Duodenal mucosa (tissue), 2 donors: ENCODE data around the gene ABHD8.
"Not testable (repeated sequence)": the region's sequence is repeated elsewhere in the genome, so short reads cannot be mapped to it uniquely, and the experiment has no call there.

ENCODE experiments used
- H3K27ac ChIP-seq: one replicate; pipeline ENCODE4 v1.7.0; 2013; ENCODE audit warnings: low read depth, low read length
- H3K27me3 ChIP-seq, 2 donors: one replicate each; pipeline ENCODE4 v1.7.0; 2013; ENCODE audit warnings: low read length in 2 of 2, control low read depth in 1 of 2; ENCODE audit not compliant: insufficient read depth in 2 of 2, control insufficient read depth in 1 of 2
- H3K36me3 ChIP-seq, 2 donors: one replicate each; pipeline ENCODE4 v1.7.0; 2013; ENCODE audit warnings: low read length in 2 of 2, control low read depth in 1 of 2; ENCODE audit not compliant: insufficient read depth in 2 of 2, control insufficient read depth in 1 of 2
- H3K4me1 ChIP-seq, 2 donors: one replicate each; pipeline ENCODE4 v1.7.0; 2013; ENCODE audit warnings: low read length in 2 of 2, control low read depth in 1 of 2; ENCODE audit not compliant: insufficient read depth in 2 of 2, control insufficient read depth in 1 of 2
- H3K4me3 ChIP-seq, 2 donors: one replicate each; pipeline ENCODE4 v1.7.0; 2013; ENCODE audit warnings: low read length in 2 of 2, low read depth in 1 of 2
- H3K9ac ChIP-seq, 2 donors: one replicate each; pipeline ENCODE4 v1.7.0; 2013; ENCODE audit warnings: low read length in 2 of 2, low read depth in 1 of 2
- H3K9me3 ChIP-seq, 2 donors: one replicate each; pipeline ENCODE4 v1.7.0; 2013; ENCODE audit warnings: low read length in 2 of 2, control low read depth in 1 of 2; ENCODE audit not compliant: control insufficient read depth in 1 of 2

Gene ABHD8

DNA sequence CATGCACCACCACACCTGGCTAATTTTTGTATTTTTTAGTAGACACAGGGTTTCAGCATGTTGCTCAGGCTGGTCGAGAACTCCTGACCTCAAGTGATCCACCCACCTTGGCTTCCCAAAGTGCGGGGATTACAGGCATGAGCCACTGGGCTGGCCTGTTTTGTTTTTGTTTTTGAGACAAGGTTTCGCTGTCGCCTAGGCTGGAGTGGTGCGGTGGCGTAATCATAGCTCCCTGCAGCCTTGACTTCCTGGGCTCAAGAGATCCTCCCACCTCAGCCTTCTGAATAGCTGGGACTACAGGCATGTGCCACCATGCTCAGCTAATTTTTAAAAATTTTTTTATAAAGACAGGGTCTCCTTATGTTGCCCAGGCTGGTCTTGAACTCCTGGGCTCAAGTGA is 7.7 kb downstream of the ABHD8 start:
- H3K4me3 ChIP-seq, H3K9ac ChIP-seq, H3K27me3 ChIP-seq, H3K9me3 ChIP-seq, H3K36me3 ChIP-seq, H3K27ac ChIP-seq, H3K4me1 ChIP-seq: not testable (repeated sequence)

DNA sequence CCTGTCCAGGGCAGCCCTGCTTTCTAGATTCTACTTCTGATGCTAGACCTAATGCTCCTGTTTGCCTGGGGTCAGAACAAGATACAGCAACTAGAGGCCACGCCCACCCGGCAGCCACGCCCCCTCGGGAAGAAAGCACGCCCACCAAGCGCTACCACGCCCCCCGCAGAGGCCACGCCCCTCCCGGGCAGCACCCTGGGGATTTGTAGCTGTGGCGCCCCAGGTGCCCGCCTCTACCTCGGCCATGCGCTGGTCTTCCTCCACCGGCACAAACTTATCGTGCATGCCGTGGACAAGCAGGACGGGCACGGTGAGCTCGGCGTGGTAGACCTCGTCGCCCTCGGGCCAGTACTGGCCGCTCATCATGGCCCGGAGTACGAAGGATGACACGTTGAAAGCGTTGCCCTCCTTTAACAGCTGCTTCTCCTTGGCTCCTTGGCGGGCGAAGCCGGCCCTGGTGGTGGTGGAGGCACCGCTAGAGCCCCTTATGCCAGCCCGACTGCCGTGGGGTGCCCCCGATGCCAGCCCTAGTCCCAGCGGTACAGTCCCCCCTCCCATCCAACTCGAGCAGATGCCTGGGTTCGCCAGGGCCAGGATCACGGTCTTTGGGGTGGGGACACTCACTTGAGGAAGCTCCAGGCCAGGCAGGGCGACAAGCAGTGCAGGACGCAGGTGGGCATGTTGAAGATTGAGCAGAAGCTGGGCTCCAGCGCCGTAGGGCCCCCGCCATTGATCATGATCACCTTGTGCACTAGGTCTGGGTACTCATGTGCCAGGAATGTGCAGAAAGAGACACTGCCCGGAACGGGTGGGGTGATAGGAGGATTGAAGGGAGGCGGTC is 9.0 kb downstream of the ABHD8 start:
- Histone ChIP-seq H3K27me3 (no peaks in the 10 kb centered on the region), H3K36me3 (no peaks in the 10 kb centered on the region), H3K9me3 (peaks cover 3% of the 10 kb centered on the region in 2 donors), H3K4me1 (peaks cover 0 to 9% of the 10 kb centered on the region in 2 donors), H3K27ac (no peak overlapping the region), H3K9ac (no peak overlapping the region), H3K4me3 (no peak overlapping the region)

- Histone ChIP-seq H3K27ac (no peak overlapping the region), H3K36me3 (no peaks in the 10 kb centered on the region), H3K9me3 (peaks cover 3% of the 10 kb centered on the region in 2 donors), H3K27me3 (no peaks in the 10 kb centered on the region), H3K9ac (no peak overlapping the region), H3K4me3 (no peak overlapping the region), H3K4me1 (peaks cover 0 to 9% of the 10 kb centered on the region in 2 donors)
Observed at GRCh38 chr19:17293605-17294004, 9.6 kb downstream of the ABHD8 start.

DNA sequence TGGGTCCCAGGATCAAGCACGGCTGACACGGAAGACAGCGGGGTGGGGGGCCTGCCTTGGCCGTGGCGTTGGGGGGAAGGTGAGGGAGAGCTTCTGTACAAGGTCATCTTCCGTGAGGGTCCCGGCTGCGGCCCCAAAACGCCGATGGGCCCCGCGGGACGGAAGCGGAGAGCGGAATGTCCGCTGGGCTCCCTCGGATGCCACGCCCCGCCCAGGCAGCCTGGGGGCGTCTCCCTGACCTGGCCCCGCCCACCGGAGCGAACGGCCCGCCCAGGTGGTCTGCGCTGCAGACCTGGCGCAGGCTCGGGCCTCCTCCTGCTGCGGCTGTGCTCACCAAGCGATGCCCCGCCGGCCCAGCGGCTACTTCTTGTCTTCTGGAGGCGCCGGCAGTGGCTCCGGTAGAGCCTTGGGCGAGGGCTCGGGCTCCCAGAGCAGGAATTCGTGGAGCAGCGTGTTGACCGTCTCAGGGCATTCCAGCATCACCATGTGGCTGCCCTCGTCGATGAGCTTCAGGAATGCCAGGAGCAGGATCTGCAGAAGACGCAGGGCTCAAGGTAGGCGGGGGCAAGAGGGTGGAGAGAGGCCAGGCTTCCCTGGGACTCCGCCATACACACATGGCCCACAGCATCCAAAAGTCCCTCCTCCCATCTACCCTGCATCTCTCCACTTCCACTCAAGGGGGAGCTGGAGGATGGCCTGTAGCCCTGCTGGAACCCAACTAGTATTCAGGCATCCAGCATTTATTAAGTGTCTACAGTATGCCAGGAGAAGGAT is 10.7 kb downstream of the ABHD8 start:
- Histone ChIP-seq H3K4me3 (peak overlapping the region; percentile 83 to 88), H3K27me3 (no peaks in the 10 kb centered on the region), H3K27ac (peak overlapping the region; percentile 25), H3K9ac (peak overlapping the region; percentile 48 to 64), H3K36me3 (no peaks in the 10 kb centered on the region), H3K9me3 (no peaks in the 10 kb centered on the region), H3K4me1 (peaks cover 0 to 9% of the 10 kb centered on the region in 2 donors)

- Histone ChIP-seq H3K9ac (no peak overlapping the region), H3K27ac (no peak overlapping the region), H3K36me3 (no peaks in the 10 kb centered on the region), H3K27me3 (peaks cover 0 to 3% of the 10 kb centered on the region in 2 donors), H3K9me3 (no peaks in the 10 kb centered on the region), H3K4me1 (peaks cover 0 to 9% of the 10 kb centered on the region in 2 donors), H3K4me3 (no peak overlapping the region)
Observed at GRCh38 chr19:17289489-17289888, 13.7 kb downstream of the ABHD8 start.

DNA sequence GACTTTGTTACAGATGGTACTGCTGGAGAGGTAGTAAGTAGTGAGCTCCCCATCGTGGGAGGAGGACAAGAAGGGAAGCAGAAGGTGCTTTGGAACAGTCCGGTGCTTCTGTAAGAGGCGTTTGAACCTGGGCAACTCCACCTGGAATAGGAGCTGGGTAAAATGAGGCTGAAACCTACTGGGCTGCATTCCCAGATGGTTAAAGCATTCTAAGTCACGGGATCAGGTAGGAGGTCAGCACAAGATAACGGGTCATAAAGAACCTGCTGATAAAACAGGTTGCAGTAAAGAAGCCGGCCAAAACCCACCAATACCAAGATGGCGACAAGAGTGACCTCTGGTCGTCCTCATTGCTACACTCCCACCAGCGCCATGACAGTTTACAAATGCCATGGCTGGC is 16.5 kb downstream of the ABHD8 start:
- Histone ChIP-seq H3K9ac (no peak overlapping the region), H3K27ac (no peak overlapping the region), H3K36me3 (no peaks in the 10 kb centered on the region), H3K4me3 (no peak overlapping the region), H3K9me3 (no peaks in the 10 kb centered on the region), H3K4me1 (peaks cover 7 to 9% of the 10 kb centered on the region in 2 donors), H3K27me3 (peaks cover 0 to 3% of the 10 kb centered on the region in 2 donors)

- Histone ChIP-seq H3K4me3 (no peak overlapping the region), H3K4me1 (peaks cover 7 to 13% of the 10 kb centered on the region in 2 donors), H3K9me3 (no peaks in the 10 kb centered on the region), H3K36me3 (no peaks in the 10 kb centered on the region), H3K27me3 (peaks cover 0 to 3% of the 10 kb centered on the region in 2 donors), H3K27ac (no peak overlapping the region), H3K9ac (no peak overlapping the region)
Observed at GRCh38 chr19:17286263-17286662, 17.0 kb downstream of the ABHD8 start.

- H3K9ac ChIP-seq, result no peak overlapping the region
- H3K4me3 ChIP-seq, result no peak overlapping the region
- no peaks in the 10 kb centered on the region for H3K9me3 ChIP-seq
- H3K27me3 ChIP-seq, result peaks cover 0 to 3% of the 10 kb centered on the region in 2 donors
- peaks cover 7 to 15% of the 10 kb centered on the region in 2 donors for H3K4me1 ChIP-seq
- H3K27ac ChIP-seq, result no peak overlapping the region
- H3K36me3 ChIP-seq, result no peaks in the 10 kb centered on the region
Observed at GRCh38 chr19:17285415-17286135, 17.6 kb downstream of the ABHD8 start.

DNA sequence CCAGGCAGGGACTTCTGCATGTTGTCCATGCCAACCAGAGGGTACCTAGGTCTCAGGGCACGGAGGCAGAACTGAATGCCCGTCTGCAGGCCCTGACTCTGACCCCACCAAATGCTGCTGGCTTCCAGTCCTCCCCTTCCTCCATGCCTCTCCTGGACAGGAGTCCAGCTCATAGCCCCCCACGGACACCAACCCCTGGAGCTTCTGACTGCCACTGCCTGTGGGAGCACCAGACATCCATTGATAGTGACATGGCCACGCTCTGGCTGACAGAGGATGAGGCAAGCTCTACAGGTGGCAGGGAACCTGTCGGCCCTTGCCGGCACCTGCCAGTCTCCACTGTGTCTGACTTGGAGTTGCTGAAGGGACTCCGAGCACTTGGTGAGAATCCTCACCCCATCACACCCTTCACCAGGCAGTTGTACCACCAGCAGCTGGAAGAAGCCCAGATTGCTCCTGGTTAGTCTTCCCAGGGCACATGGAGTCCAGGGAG is 19.7 kb downstream of the ABHD8 start:
- Histone ChIP-seq H3K9me3 (no peaks in the 10 kb centered on the region), H3K9ac (no peak overlapping the region), H3K27me3 (peaks cover 0 to 3% of the 10 kb centered on the region in 2 donors), H3K36me3 (peaks cover 0 to 6% of the 10 kb centered on the region in 2 donors), H3K4me3 (no peak overlapping the region), H3K4me1 (peaks cover 7 to 15% of the 10 kb centered on the region in 2 donors), H3K27ac (no peak overlapping the region)
